Tongue (tissue), 3 donors: ENCODE data around the gene TWF2. TPM values are rescaled to one million over a fixed set of nuclear protein-coding genes. Genes with fewer than 3 reads are reported as not detected.
A peak's percentile ranks its signal among the peaks of the same experiment; 100 is the strongest.

Experiments used
- DNase-seq: peaks from one replicate; pipeline ENCODE4 v3.0.0-alpha.2; 2015
- small RNA-seq: library from RNA; depleted of rRNA; stranded (forward); fragments of <200 nt; gene quantifications from one replicate; pipeline ENCODE3, GENCODE V24; 2014; ENCODE audit warnings: low replicate concordance
- total RNA-seq: library from RNA; depleted of rRNA; stranded (reverse); fragments of >200 nt; gene quantifications from one replicate; pipeline ENCODE4 v1.2.3, GENCODE V29; 2014

TWF2 gene
- total RNA-seq, 1 donor from 2014 or later = 34.6 TPM

GRCh38 chr3:52181543-52181942 lies 57.4 kb downstream of the TWF2 start:
- no peak for DNase-seq

Small RNA genes within 50 kb of the gene (small RNA-seq; reads per million reads assigned to genes)
- 4,895 reads per million, percentile 99 among the genes with 10 or more reads in this experiment for gene MIRLET7G

Other genes starting within 250 kb of the TWF2 start
- 1,069 TPM for gene RPL29, start 243.3 kb downstream of the TWF2 start, total RNA-seq
- 18.5 TPM for gene DUSP7, start 182.6 kb downstream of the TWF2 start, total RNA-seq
- gene POC1A, start 84.7 kb downstream of the TWF2 start, total RNA-seq = 4.5 TPM
- gene ALAS1, start 41.0 kb downstream of the TWF2 start, total RNA-seq = 40.7 TPM
- gene TLR9, start 13.5 kb downstream of the TWF2 start, total RNA-seq = not detected
- 9.9 TPM for gene PPM1M, start 6.6 kb upstream of the TWF2 start, total RNA-seq
- gene WDR82, start 39.5 kb upstream of the TWF2 start, total RNA-seq = 95.1 TPM
- 9.2 TPM for gene GLYCTK, start 48.7 kb upstream of the TWF2 start, total RNA-seq
- 3.3 TPM for gene DNAH1, start 77.2 kb upstream of the TWF2 start, total RNA-seq
- gene BAP1, start 170.8 kb upstream of the TWF2 start, total RNA-seq = 55.9 TPM
- gene PHF7, start 171.5 kb upstream of the TWF2 start, total RNA-seq = 11.3 TPM
- gene SEMA3G, start 205.9 kb upstream of the TWF2 start, total RNA-seq = 14.0 TPM
- gene TNNC1, start 214.9 kb upstream of the TWF2 start, total RNA-seq = 352 TPM
- gene NISCH, start 216.4 kb upstream of the TWF2 start, total RNA-seq = 82.2 TPM